Esophagus muscularis mucosa (tissue), 4 donors: ENCODE data around the gene CDH15.

Source experiments
- CTCF ChIP-seq, 3 experiments: fragments of 200-600 bp in 2 of 3; fragments of 450-650 bp in 1 of 3; sonication (generic) in 2 of 3; IDR thresholded peaks; one replicate each; pipeline ENCODE4 v1.5.1; 2017 to 2019; ENCODE audit warnings: antibody characterized with exemption in 3 of 3, mild to moderate bottlenecking in 2 of 3, moderate library complexity in 1 of 3
- EP300 ChIP-seq: sonication (generic); formaldehyde crosslinking; IDR thresholded peaks from one replicate; pipeline ENCODE4 v1.6.1; 2017; ENCODE audit warnings: antibody characterized with exemption
- POLR2A ChIP-seq: fragments of 450-650 bp; IDR thresholded peaks from one replicate; pipeline ENCODE4 v1.6.1; 2017; ENCODE audit warnings: antibody characterized with exemption, moderate library complexity, mild to moderate bottlenecking, low read depth

- TF ChIP-seq CTCF (IDR thresholded peaks at IDR 0.05) (no peak), POLR2A (peak; percentile 79), EP300 (no peak)
Observed at GRCh38 chr16:89241187-89242007, 69.8 kb downstream of the CDH15 start.
